Activated CD4-positive, alpha-beta T cell treated with anti-CD3 and anti-CD28 coated beads for 24 hours (primary cell): ENCODE data around the gene LYSMD3.
"Not testable (repeated sequence)": the region's sequence is repeated elsewhere in the genome, so short reads cannot be mapped to it uniquely, and the experiment has no call there.

Source experiments
- DNase-seq, 2 donors: peaks; one replicate each; pipeline ENCODE4 v3.0.0-alpha.2; 2020; ENCODE audit warnings: low read depth in 2 of 2

The LYSMD3 gene

GRCh38 chr5:90529194-90529938, at the start of gene LYSMD3:
Gene LYSMD3 (minus strand): TSS chr5:90529584. CDS start chr5:90525289, 4,295 bp downstream.
- peak; percentile 90 to 91 for DNase-seq

DNA sequence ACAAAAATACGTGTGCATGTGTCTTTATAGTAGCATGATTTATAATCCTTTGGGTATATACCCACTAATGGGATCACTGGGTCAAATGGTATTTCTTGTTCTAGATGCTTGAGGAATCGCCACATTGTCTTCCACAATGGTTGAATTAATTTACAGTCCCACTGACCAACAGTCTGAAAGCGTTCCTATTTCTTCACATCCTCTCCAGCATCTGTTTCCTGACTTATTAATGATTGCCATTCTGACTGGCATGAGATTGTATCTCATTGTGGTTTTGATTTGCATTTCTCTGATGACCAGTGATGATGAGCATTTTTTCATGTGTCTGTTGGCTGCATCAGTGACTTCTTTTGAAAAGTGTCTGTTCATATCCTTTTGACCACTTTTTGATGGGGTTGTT, 47.2 kb upstream of the LYSMD3 start:
- not testable (repeated sequence) for DNase-seq

DNA sequence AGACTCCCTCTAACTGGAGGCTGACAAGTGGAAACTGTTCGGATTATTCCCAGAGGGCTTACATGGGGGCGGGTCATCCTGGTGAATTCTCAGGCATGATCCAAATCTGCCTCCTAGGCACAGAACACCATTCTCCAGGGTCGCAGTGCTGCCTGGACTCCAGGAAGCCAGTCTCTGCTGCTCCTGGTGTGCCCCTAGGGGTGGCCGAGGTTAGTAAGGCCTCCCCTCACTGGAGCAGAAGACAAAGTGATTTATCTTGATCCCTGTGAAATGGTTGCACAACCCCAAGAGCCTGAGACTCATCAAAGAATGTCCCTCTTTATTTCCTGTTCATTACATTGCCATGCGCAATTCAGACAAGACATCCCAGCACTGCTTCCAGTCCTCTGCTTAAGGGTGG, 46.3 kb upstream of the LYSMD3 start:
- no peak for DNase-seq

- DNase-seq: no peak
Measured at GRCh38 chr5:90571147-90571773, 41.9 kb upstream of the LYSMD3 start.

- no peak for DNase-seq
Measured at GRCh38 chr5:90570034-90570433, 40.6 kb upstream of the LYSMD3 start.

DNA sequence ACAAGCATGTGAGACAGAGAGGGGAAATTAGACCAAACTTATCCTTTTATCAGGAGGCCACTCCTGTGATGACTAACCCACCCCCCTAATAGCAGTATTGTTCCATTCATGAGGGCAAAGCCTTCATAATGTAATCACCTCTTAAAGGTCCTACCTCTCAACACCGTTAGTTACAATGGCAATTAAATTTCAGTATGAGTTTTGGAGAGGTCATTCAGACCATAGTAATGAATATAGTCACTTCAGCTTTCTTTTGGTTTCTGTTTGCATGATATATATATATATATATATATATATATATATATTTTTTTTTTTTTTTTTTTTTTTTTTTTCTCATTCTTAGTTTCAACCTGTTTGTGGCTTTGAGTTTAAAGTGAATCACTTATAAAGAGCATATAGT, 39.7 kb upstream of the LYSMD3 start:
- DNase-seq: no peak

- DNase-seq: no peak
Measured at GRCh38 chr5:90565491-90565890, 36.1 kb upstream of the LYSMD3 start.

GRCh38 chr5:90563108-90563507, 33.7 kb upstream of the LYSMD3 start:
- no peak for DNase-seq

DNA sequence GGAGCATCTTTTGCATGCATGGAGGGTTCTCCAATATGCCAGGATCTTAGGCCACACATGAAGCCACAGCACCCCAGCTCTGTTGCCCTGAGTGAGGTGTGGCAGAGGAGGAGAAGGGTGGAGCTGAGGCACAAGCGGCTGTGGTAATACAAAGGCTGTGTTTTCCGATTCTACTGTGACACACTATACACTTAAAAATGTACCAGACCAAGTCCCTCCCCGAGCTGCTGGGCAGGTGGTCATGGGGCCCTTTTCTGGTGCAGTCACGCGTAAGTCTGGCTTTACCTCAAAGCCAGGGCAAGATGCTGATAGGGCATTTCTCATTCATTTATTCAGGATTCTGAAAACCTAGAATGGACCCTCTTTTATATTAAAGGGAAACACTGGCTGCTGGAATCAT, 33.0 kb upstream of the LYSMD3 start:
- DNase-seq: no peak

GRCh38 chr5:90561766-90562165, 32.4 kb upstream of the LYSMD3 start:
- DNase-seq: no peak

GRCh38 chr5:90560771-90561170, 31.4 kb upstream of the LYSMD3 start:
- DNase-seq: no peak

- DNase-seq: no peak
Measured at GRCh38 chr5:90558344-90559192, 29.2 kb upstream of the LYSMD3 start, which contains the start of gene ADGRV1. Gene ADGRV1 (plus strand): TSS chr5:90558797. CDS start chr5:90558896, 99 bp downstream.

DNA sequence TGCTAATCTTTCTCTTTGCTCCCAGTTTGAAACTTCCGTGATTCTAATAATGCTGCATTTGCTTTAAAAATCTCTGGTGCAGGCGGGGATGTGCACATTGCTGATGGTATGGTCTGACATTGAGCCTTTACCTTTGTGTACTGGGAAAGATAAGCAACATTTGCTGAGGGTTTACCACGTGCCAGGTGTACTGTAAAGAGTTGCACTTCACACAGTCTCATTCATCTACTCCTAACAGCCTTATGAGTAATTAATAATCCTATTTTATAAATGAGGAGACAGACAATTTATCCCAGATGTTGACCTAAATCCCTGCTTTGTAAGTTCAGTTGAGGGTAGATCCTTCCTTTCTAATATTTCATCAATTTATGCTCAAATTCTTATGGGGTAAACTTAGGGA, 28.5 kb upstream of the LYSMD3 start:
- DNase-seq: no peak

GRCh38 chr5:90557391-90557790, 28.0 kb upstream of the LYSMD3 start:
- no peak for DNase-seq

DNA sequence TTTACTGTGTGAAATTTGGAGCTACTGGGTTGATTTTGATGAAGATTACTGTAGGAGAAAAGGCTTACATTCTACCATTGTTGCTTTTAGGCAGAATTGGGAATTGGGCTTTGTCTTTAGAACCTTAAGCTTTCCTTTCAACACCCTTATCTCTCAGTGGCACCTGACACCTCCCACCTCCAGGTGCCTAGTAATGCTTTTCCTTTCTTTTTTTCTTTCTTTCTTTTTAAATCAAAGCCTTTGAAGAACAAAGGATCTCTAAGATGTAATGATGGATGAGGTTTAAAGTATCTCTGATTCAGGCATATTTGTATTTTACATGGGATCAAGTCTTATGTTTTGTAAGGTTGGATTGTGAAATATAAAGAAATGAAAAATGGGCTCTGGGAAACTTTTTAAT, 26.3 kb upstream of the LYSMD3 start:
- DNase-seq: no peak

DNA sequence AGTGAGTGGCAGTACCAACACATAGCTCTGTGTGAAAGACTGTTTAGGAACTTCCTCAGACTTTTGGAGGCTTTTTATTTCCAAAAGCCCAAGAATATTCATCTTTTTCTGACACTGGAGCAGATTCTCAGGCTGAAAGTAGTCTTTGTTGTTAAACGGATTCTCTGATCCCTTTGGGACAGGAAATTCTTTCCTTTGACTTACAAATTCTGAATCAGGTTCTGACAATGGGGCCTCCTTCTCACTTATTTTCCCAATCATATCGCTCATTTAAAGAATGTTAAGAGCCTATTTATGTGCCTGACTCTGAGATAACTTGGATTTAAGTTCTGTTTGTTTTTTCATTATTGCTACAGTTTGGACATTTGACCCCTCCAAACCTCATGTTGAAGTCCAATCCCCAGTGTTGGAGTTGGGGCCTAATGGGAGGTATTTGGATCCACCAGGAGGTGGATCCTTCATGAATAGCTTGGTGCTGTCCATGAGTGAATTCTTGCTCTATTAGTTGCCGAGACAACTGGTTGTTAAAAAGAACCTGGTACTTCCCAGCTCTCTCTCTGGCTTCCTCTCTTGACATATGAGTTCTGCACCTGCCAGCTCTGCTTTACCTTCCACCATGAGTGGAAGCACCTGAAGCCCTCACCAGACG, 25.1 kb upstream of the LYSMD3 start:
- no peak for DNase-seq

DNA sequence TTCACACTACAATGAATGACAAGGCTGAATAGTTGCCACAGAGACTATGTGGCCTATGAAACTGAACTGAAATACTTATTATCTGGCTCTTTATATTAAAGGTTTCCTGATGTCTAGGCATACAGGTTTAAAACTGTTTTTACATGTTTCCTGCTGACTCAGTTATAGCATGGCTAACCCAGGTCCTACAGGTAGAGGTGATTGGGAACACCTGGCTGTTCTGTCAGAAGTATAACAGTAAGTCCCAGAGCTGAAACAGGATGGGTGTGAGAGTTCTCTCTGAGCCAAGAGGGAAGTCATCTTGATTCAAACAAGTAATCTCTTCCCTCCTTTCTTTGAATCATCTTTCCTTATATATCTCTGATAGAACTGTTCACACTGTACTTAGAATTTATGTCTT, 24.3 kb upstream of the LYSMD3 start:
- no peak for DNase-seq

DNA sequence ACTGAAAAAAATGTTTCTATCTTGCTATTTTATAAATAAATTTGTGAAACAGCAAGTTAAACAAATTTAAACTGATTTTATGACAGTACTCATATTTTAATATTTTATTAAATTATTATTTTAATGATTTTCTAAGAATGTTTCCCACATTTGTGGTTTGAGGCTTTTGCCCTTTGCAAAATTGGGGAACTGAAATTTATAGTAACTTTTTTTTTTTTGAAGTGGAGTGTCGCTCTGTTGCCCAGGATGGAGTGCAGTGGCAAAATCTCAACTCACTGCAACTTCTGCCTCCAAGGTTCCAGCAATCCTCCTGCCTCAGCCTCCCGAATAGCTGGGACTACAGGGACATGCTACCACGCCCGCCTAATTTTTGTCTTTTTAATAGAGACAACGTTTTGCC, 22.0 kb upstream of the LYSMD3 start:
- no peak for DNase-seq

GRCh38 chr5:90550963-90551362, 21.6 kb upstream of the LYSMD3 start:
- no peak for DNase-seq

- no peak for DNase-seq
Measured at GRCh38 chr5:90549729-90550275, 20.4 kb upstream of the LYSMD3 start.

DNA sequence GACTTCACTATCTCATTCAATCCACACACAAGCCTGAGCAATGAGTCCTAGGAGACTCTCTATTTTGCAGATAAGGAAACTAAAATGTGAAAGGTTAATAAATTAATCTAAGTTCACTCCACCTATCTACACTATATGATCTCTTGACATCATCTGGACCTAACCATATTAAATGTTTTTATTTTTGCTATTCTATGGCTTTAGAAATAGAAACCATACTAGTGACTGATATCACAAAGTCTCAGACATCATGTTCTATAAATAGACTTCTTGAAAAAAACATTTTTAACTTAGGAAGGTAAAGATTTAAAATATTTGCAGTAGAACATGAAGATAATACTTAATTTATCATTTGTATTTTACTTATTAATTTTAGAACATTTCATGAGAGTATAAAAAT, 19.8 kb upstream of the LYSMD3 start:
- DNase-seq: no peak
